Effector CD8-positive, alpha-beta T cell (primary cell): Measurements from ENCODE around the gene SLC23A2.

Source experiments
- DNase-seq: peaks from one replicate; lab custom pipeline; 2025; lab: John Stamatoyannopoulos, UW

The SLC23A2 gene

DNA sequence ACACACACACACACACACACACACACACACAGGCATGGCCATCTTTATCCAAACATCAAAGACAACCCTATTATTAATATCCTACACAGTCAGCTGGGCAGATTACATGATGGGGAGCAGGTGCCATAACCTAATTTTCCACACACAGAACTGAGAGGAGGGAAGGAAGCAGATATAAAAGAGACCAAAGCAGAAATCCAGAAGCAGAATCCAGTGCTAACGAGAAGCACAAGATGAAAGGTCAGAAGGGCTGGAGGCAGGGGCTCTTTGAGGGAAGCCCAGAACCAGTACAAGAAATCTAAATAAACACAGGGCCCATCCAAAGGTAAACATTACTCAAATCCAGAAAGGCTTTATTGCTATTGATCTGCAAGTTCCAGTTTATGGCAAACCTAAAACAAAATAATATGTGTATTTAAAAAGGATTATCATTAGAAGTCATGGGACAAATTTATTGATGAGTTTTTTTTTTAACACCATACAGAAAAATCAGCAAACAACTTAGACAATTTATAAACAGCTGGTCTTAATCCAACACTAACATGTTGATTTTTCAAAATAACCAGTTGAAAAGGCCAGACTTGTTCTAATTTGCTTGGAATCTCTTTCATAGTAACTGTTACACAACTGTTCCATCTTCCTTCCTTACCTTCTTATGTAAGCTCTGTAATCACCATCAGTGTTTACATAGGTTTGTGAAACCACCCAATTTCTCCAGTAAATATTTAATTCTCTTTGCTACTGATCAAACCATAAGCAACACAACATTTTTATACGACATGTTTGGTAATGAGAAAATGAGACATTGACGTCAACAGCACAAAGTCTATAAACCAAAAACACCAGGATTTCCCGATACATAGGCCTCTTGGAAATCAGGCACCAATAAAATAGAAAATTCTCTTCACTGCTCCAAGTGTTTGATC is 34.2 kb downstream of the SLC23A2 start:
- no peak for DNase-seq

DNA sequence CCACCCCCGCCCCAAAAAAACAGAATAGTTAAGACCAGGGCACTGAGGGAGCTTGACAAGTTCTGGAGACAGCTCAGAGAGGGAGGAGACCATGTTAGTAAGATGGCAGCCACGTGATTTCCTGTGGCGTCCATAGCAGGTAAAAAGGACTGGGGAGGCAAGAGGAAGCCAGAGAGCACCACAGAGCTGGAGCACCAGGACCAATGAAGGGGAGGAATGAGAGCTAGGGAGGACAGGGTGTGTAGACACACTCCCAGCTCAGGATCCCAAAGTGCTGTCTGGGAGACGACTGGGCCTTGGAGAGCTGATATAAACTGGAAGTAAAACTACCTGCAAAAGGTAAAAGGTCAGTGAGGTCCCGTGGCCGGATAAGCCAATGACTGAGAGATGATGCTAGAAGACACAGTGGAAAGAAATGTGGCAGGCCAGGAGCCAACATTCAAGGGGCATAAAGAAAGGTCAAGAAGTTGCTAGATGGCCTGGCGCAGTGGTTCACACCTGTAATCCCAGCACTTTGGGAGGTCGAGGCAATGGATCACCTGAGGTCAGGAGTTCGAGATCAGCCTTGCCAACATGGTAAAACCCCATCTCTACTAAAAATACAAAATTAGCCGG is 39.0 kb downstream of the SLC23A2 start:
- no peak for DNase-seq

DNA sequence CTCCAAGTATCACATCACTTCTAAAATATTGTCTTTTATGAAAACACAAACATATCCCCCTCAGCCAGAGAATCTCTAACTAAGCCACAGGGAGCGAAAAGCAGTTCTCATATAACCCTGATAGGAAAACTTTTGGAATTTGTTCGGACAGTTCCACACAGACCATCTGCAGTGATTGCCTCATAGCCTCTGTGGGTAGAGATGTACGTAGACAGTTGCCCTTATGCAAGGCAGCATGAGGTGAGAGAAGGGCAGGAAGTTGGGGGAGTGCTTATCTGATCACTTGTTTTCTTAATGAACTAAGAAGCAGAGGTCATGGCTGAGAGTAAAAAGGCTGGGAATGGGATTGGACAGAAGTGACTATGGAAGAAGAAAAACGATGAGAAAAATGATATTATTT is 39.6 kb downstream of the SLC23A2 start:
- DNase-seq, result no peak

DNA sequence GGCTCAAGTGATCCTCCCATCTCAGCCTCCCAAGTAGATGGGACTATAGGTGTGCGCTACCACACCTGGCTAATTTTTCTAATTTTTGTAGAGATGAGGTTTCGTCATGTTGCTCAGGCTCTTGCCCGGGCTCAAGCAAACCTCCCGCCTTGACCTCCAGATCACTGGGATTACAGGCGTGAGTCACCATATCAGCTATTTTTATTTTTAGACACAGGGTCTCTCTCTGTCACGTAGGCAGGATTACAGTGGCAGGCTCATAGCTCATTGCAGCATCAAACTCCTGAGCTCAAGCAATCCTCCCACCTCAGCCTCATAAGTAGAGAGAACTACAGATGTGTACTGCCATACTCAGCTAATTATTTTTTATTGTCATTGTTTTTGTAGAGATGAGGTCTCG is 41.7 kb downstream of the SLC23A2 start:
- DNase-seq, result no peak

DNA sequence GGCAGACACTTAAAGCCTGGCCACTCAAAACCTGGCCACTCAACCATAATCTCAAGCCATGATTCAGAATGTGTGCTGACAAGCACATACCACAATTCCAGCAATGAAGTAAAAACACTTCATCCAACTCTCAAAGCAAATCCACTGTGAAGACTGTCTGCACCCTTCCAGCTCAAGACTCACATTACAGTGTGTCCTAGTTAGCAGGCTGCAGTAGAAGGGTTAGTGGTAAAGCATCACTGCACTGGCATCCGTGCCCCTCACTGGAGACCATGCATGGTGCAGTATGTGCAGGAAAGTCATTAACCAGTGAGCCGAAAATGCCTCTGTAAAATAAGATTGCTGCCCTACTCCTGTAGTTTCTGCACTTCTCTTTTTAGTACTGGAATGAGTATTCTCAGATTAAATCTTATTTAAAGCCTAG is 43.4 kb downstream of the SLC23A2 start:
- DNase-seq, result no peak

DNA sequence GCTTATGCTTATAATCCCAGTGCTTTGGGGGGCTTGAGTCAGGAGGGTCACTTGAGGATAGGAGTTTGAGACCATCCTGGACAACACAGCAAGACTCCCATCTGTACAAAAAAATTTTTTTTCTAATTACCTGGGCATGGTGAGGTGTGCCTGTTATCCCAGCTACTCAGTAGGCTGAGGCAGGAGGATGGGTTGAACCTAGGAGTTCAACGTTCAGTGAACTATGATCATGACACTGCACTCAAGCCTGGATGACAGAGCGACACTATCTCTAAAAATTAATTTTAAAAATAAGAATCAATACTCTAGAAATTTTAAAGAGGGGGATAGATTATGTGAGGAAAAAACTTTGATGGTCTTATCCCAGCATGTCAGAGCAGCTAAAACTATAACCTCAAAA is 44.1 kb downstream of the SLC23A2 start:
- no peak for DNase-seq

DNA sequence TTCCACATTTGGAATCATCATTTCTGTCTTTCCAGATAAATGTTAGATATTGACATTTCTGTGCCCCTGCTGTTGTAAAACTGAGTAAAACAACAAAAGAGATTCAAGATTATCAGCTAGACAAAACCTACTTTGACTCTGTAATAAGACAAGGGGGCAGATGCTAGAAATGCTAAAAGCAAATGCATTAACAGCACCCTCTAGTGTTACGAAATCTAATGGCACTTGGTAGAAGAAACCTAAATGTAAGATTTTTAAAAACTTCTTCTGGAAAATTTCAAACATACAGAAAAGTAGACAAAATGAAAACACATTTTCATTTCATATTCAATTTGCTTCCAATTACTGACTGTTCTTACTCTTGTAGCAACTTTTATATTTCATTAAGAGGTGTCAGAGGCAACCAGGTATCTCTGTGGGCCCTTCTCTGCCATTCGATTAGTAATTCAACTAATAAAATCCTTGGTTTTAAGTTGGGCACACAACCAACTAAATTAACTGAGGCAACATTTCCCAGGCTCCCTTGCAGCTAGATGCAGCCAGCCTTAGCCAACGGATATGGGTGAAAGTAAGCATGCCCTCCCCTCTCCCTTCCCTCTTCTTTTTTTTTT is 45.0 kb downstream of the SLC23A2 start:
- DNase-seq, result no peak

DNA sequence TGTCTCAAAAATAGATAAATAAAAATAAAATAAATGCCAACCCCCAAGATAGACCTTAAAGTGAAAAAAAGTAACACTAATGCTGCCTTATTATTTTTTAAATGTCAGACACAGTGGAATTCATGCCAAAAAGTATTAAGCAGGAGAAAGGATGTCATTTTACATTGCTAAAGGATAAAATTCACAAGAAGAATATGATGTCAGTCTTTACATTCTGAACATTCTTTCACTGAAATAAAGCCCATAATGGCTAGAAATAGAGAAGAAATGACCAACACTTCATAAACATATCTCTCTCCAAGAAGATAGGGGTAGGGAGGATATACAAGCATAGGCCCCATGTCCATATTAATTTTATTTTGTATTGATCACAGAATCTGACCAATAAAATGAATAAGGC is 47.4 kb downstream of the SLC23A2 start:
- no peak for DNase-seq

DNA sequence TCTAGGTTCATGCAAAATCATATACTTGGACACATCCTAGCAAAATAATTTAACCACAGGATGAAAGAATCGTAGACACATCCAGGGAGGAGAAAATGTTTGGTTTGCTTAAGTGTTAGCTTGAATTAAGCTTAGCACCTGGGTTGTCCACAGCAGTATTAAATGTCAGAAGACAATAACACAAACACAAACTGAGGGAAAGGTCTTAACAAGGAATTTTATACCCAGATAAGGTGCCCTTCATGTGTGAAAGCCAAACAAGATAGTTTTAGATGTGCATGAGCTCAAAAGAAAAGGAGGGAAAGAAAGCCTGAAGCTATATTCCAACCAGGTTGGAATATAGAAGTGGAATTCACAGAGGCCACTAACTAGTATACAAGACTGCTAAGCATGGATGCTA is 49.1 kb downstream of the SLC23A2 start:
- no peak for DNase-seq

DNA sequence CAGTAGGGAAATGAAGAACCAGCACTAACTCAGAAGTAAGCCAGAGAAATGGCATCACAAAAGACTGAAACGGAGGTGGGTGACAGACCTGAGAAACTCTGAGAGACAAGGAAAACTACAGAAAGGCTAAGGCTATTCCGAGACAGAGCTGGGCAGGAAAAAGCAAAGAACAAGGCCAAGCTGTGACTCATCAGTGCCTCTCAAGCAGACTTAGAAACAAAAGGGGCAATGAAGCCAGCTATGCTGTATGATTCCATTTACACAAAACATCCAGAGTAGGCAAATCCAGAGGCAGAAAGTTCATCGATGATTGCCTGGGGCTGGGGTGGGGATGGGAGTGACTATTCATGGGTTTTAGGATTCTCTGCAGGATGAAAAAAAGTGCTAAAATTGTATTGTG is 50.0 kb downstream of the SLC23A2 start:
- DNase-seq, result no peak

DNA sequence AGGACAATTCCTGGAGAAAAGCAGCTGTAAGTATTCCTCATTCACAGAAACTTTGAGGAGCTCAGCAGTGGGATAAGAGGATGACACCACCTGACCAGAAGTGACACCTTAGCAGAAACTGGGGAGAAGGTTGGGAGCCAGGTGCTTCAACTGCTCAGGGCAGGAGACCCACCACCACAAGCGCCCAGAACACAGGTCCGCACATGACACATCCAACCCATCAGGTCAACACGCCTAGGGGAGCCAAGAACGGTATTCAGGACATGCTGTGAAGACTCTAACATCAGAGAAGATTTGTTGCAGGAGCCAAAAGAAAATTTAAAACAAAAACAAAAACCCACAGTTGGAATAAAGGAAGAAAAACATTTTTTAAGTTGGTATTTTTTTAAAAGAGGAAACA is 50.5 kb downstream of the SLC23A2 start:
- no peak for DNase-seq

DNA sequence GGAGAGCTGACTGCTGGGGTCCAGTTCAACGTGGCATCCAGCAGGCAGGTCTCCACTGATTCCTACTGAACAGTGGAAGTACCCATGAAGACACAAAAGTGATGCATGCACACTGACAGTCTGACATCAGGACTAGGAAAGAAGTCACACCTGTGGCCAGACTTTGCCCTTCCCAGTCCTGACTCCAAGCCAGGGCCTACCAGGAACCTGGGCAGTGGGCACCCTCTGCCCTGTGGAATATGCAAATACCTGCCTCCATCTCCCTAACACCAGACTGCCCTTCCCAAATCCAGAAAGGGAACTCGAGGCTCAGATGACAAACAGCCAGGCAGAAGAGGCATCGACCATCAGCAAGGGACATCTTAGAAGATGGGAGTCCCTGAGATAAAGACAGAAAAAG is 50.9 kb downstream of the SLC23A2 start:
- no peak for DNase-seq

DNA sequence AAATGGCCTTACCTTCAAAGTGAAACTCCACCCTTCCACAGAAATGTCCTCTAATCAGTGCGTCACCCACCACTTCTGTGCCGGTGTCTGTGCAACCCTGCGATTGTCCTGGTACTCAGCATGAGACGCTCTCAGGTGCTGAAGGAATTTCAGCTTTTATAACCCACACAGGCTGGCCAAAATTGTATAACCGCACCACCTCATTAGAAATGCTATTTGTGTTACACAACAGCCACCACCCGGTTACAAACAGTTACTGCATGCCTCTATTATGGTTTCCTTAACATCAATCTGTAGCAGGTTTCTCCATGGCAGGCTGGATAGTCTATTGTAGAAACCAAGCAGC is 51.5 kb downstream of the SLC23A2 start:
- DNase-seq, result no peak

DNA sequence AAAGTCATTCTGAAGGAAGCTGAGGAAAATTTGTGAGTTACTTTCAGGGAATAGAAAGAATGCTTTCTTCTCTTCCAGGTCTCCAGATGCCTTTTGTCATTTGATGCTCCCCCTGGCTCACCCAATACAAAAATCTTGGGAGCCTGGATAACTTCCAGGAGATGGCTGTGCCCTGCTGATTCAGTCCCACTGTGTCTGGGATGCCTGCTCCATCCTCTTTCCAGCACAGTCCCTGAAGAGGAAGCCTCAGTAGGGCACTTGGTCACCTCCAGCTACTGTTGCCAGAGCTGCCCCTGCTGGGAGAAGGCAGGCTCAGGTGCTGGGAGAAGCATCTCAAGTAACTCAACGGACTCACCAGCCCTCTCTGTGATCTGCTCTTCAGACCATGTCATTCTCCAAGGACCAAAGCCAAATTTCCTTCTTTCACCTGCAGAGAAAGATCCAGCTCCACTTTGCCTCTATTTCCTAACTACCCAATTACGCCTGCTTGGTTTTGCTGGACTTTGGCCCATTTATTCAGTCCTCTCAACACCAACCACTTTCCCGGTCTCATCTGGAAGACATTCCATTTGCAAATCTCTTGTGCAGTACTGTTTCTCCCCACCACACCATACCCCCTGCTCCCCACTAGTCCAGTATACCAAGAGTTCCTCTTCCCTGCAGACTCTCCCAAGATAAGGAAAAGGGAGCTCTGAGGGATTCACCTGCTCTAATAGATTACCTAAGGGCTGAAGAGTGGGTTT is 53.3 kb downstream of the SLC23A2 start:
- DNase-seq, result no peak

DNA sequence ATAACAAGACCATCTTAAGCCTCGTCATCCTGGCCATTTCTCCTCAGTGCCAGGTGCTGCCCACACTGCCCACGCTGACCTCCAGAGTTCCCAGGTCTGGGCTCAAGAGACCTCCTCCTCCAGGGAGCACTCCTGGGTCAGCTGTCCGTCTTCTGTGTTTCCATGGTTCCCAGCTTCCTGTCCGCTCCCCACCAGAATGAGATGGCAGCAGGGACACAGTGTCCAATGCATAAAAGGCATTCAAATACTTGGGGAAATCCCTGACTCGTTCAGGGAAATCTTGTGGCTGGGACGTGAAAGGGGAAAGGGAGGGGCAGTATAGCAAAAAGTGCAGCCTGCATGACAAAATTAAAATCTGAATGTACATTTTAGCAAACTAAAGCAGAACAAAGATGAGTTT is 54.3 kb downstream of the SLC23A2 start:
- no peak for DNase-seq

DNA sequence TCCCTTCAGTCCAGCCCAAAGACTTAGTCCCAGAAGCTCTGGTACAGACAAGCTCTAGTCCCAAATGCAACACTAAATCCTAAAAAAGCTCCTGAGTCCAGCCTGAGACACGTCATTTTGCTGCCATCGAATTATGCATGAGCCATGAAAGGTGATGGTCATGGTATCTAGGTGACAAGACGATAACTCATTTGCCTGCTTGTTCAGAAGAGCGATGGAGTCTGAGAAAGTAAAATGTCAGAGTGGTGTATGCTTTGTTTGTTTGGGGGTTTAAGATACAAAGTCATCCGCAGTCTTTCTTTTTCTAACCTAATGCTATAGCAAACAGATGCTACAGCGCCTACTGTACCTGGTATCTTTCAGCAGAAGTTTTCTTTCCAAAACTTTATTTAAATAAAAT is 54.7 kb downstream of the SLC23A2 start:
- no peak for DNase-seq

DNA sequence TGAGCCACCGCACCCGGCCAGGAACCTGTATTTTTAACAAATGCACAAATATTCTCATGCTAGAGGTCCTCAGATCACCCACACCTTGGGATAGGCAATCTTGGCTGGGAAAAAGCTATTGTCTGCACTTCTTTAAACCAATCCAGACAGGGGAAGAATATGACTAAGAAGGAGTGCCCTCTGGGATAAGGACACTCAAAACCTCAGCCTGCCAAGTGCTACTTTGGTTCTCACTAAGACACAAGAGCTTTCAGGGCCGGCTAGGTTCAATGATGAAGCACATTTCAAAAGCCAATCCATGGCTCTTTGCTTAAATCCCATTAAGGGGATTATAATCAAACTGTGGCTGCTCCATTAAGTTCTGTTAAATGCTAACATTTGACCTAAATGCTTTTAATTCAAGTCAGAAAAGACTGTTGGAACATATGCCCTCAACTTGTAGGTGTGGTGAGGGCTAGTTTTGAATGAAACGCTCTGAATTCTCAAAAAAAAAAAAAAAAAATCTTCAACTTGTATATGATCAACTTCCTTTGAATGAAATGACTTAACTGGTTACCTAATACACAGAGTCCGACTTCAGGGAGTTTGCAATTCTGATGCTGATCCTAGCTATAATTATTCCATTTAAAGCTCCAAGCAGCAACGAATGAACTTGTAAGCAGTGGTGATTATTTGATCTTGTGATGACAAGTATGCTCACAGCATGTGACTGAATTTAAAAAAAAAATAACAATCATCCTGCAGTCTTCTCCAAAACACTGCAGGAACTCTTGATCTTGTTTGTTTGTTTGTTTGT is 56.6 kb downstream of the SLC23A2 start:
- DNase-seq, result no peak

DNA sequence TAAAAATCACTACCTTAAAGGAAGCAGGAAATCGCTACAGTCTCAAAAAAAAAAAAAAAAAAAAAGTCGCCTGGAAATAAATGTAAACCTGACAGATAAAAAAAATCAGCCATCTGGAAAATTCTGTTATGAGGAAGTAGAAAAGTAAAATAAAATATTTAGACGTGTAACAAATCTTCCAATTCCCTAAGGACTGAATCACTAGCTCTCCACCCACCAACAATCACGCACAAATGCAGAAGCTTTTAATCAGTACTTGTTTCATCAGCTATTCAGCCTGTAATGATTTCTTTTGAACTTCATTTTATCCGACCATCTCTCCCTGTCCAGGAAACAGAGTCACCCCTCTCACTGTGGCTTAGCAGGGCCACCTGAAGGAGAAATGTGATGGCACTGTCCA is 59.0 kb downstream of the SLC23A2 start:
- DNase-seq, result no peak

DNA sequence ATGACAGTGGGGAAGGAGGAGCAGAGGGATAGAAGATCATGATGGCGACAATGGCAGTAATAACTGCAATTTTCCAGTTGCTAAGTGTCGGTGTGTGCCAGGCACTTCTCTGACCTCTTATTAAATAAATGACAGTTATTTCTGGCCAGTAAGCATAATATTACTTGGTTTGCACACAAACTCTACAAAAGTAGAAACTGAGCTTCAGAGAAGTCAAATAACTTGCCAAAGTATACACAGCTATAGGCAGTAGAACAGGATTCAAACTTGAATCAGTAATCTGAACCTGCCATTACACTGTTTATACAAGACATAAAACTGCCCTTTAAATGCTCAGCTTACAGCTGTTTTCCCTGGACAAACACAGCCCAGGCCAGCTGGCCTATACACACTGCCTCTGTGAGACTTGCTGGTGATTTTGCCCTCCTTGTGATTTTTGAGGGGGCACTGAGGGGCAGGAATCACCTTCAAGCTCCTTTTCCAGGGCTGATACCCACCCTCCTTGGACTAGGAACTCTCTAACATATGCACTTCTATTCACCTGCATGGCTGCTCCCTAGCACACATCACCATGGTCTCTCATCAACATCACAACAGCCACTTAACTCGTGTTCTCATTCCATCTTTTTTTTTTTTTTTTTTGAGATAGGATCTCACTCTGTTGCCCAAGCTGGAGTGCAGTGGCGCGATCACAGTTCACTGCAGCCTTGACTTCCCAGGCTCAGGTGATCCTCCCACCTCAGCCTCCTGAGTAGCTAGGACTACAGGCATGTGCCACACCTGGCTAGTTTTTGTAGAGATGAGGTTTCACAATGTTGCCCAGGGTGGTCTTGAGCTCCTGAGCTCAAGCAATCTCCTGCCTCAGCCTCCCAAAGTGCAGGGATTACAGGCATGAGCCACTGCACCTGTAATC is 63.6 kb downstream of the SLC23A2 start:
- DNase-seq, result no peak

DNA sequence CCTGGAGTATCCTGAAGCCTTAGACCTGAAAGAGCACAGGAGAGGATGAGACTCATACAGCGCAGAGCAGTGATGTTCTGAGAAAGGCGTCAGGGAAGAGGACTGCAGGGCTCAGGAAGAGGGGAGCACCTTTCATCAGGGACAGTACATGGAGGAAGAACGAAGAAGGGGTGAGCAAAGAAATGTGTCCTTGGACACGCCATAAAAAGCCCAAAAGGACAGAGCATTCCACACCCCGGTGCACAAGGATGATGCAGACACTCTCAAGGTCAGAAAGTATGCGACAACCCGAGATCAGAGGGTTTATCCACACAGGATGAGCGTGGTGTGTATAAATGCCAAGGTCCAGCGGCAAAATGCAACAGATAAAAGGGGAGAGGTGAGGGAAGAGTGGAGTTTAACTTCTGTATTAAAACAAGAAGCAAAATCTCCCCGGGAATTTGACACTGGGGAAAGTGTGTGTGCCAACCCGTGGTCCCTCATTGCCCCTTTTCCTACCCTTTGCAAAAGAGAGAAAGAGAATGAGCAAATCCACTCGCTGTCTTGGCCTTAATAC is 64.4 kb downstream of the SLC23A2 start:
- DNase-seq, result no peak
